B cell (primary cell): ENCODE results near the gene SAMSN1. TPM values are rescaled to one million over a fixed set of nuclear protein-coding genes. Genes with fewer than 3 reads are reported as not detected.

Experiments used
- ATAC-seq: fragments of 200-7000 bp; cut with Tn5 transposase; one replicate; pipeline ENCODE4 v1.10.0; 2021; ENCODE audit warnings: low read depth, mild to moderate bottlenecking, moderate number of reproducible peaks, moderate library complexity
- CTCF ChIA-PET: fragments of 350-600 bp; sonication (Branson Sonifier 250); formaldehyde crosslinking; loops from one replicate; lab custom pipeline; 2021; ENCODE audit warnings: antibody characterized with exemption, inconsistent platforms; lab: Charles Lee
- POLR2A ChIA-PET: fragments of 350-600 bp; sonication (Branson Sonifier 250); formaldehyde crosslinking; loops from one replicate; lab custom pipeline; 2021; ENCODE audit warnings: antibody characterized with exemption; lab: Charles Lee
- DNase-seq: peaks from one replicate; pipeline ENCODE4 v3.0.0; 2013
- H2AFZ ChIP-seq: 2 replicates; pipeline ENCODE4 v1.6.1; 2012; ENCODE audit warnings: mild to moderate bottlenecking, low read depth, low read length; ENCODE audit not compliant: insufficient read depth, poor library complexity, severe bottlenecking
- H3K27ac ChIP-seq, 2 donors: 1 replicate in 1 of 2; 2 replicates in 1 of 2; pipeline ENCODE4 v1.5.1; 2012 to 2013; ENCODE audit warnings: low read length in 2 of 2, mild to moderate bottlenecking in 2 of 2, moderate library complexity in 1 of 2
- H3K27me3 ChIP-seq, 4 experiments: fragments of 200-600 bp in 1 of 4; sonication (generic) in 1 of 4; replicated peaks in 1 of 4; 1 replicate in 2 of 4; 2 replicates in 2 of 4; pipeline versions ENCODE4 v1.6.1 to v1.7.0; 2013 to 2016; ENCODE audit warnings: low read length in 3 of 4, mild to moderate bottlenecking in 2 of 4, mixed read lengths in 1 of 4, moderate library complexity in 1 of 4; ENCODE audit not compliant: insufficient read depth in 4 of 4, control insufficient read depth in 3 of 4; ENCODE audit errors: control extremely low read depth in 1 of 4
- H3K36me3 ChIP-seq, 2 experiments: replicated peaks in 1 of 2; 1 replicate in 1 of 2; 2 replicates in 1 of 2; pipeline versions ENCODE4 v1.6.1 to v1.7.1; 2013; ENCODE audit warnings: low read length in 1 of 2; ENCODE audit not compliant: insufficient read depth in 2 of 2, control insufficient read depth in 1 of 2; ENCODE audit errors: control extremely low read depth in 1 of 2, extremely low read depth in 1 of 2
- H3K4me1 ChIP-seq, 2 donors: fragments of 200-600 bp in 1 of 2; sonication (generic) in 1 of 2; 1 replicate in 1 of 2; 2 replicates in 1 of 2; pipeline versions ENCODE4 v1.5.1 to v1.6.1; 2013 to 2017; ENCODE audit warnings: low read length in 2 of 2; ENCODE audit not compliant: control insufficient read depth in 2 of 2, insufficient read depth in 2 of 2
- H3K4me2 ChIP-seq: replicated peaks from 2 replicates; pipeline ENCODE3; 2012; ENCODE audit warnings: mild to moderate bottlenecking, low read depth, low read length; ENCODE audit not compliant: poor library complexity, severe bottlenecking
- H3K4me3 ChIP-seq, 5 experiments: fragments of 200-600 bp in 1 of 5; sonication (generic) in 1 of 5; 1 replicate in 3 of 5; 2 replicates in 2 of 5; pipeline versions ENCODE4 v1.5.1 to v1.7.0; 2011 to 2016; ENCODE audit warnings: low read length in 4 of 5, mild to moderate bottlenecking in 4 of 5, low read depth in 2 of 5, control low read depth in 1 of 5, moderate library complexity in 1 of 5; ENCODE audit not compliant: insufficient read depth in 1 of 5; ENCODE audit errors: control extremely low read depth in 1 of 5, extremely low read depth in 1 of 5
- H3K79me2 ChIP-seq: fragments of 200-600 bp; sonication (generic); one replicate; pipeline ENCODE4 v1.6.0; 2016; ENCODE audit warnings: low read length; ENCODE audit not compliant: control insufficient read depth, insufficient read depth
- H3K9ac ChIP-seq: fragments of 200-600 bp; sonication (generic); 2 replicates; pipeline ENCODE4 v1.6.1; 2017; ENCODE audit warnings: mild to moderate bottlenecking, low read length, moderate library complexity
- H3K9me3 ChIP-seq, 3 donors: one replicate each; pipeline versions ENCODE4 v1.6.1 to v1.7.1; 2013; ENCODE audit warnings: low read length in 2 of 3; ENCODE audit not compliant: control insufficient read depth in 2 of 3, insufficient read depth in 1 of 3; ENCODE audit errors: control extremely low read depth in 1 of 3
- H4K20me1 ChIP-seq: 2 replicates; pipeline ENCODE4 v1.6.0; 2012; ENCODE audit warnings: mild to moderate bottlenecking, low read length; ENCODE audit not compliant: insufficient read depth, control insufficient read depth, poor library complexity, severe bottlenecking
- H3K27ac Mint-ChIP-seq: one replicate; pipeline ENCODE4 v1.8.0; 2021; ENCODE audit warnings: mixed read lengths
- H3K27me3 Mint-ChIP-seq: one replicate; pipeline ENCODE4 v1.8.0; 2021; ENCODE audit warnings: mixed read lengths
- H3K4me1 Mint-ChIP-seq: one replicate; pipeline ENCODE4 v1.8.0; 2021; ENCODE audit warnings: mixed read lengths
- H3K4me3 Mint-ChIP-seq: one replicate; pipeline ENCODE4 v1.8.0; 2021; ENCODE audit warnings: mixed read lengths
- H3K9me3 Mint-ChIP-seq: one replicate; pipeline ENCODE4 v1.8.0; 2022; ENCODE audit warnings: mixed read lengths; ENCODE audit not compliant: insufficient read depth
- CTCF ChIP-seq: fragments of 200-600 bp; IDR thresholded peaks from one replicate; pipeline ENCODE4 v1.8.0; 2022; ENCODE audit warnings: antibody characterized with exemption, mild to moderate bottlenecking
- EZH2 ChIP-seq: IDR thresholded peaks from 2 replicates; pipeline ENCODE4 v1.6.1; 2012; ENCODE audit warnings: borderline replicate concordance, low read depth, mild to moderate bottlenecking, moderate library complexity, low read length; ENCODE audit not compliant: insufficient read depth, poor library complexity, severe bottlenecking
- WGBS: methylation state at CpG from one replicate; pipeline ENCODE4 v1.1.5; 2013; ENCODE audit warnings: missing lambda C conversion rate; ENCODE audit not compliant: insufficient coverage; 5-methylcytosine and 5-hydroxymethylcytosine counted together
- intact Hi-C: fragments of 100-400 bp; cut with micrococcal nuclease; formaldehyde crosslinking; loops from one replicate; pipeline ENCODE4 v1.10.0; 2022
- polyA plus RNA-seq: library from polyadenylated mRNA; depleted of rRNA; stranded (reverse); fragments of >200 nt; gene quantifications from 2 replicates; pipeline ENCODE4 v1.2.3, GENCODE V29; 2012
- total RNA-seq, 2 donors: library from RNA; stranded (reverse); fragments of 120-200 nt in 1 of 2; gene quantifications; 1 replicate in 1 of 2; 2 replicates in 1 of 2; pipeline versions ENCODE4 v1.2.3 to v1.2.4, GENCODE V29; 2013 to 2022

SAMSN1 gene
- total and polyA plus RNA-seq, 2 donors (not counting 1 experiment from before 2014, with no cell fraction given) = 8.7 to 53.1 TPM

GRCh38 chr21:14543983-14544382 is 2.1 kb downstream of the SAMSN1 start:
- Histone ChIP-seq H3K4me3 (peak overlapping the region in 4 of 5 experiments; percentile 18 to 91 (median 48)), H3K27ac (peak overlapping the region in 1 of 2 donors; percentile 51), H3K4me1 (peaks cover 19 to 29% of the 10 kb centered on the region in 2 donors), H2AFZ (no peak overlapping the region), H3K9ac (peak overlapping the region; percentile 67), H3K36me3 (no peaks in the 10 kb centered on the region), H3K27me3 (no peaks in the 10 kb centered on the region), H4K20me1 (no peaks in the 10 kb centered on the region), H3K79me2 (peaks cover 56% of the 10 kb centered on the region), H3K4me2 (peak overlapping the region; percentile 75), H3K9me3 (no peaks in the 10 kb centered on the region)
- no peak for TF ChIP-seq EZH2
- no peak for TF ChIP-seq CTCF
- no CpG with 5 or more reads among the region's 5 CpGs for WGBS
- ChIA-PET POLR2A (interaction anchor here (1.4 kb wide), 1 partner anchor 9 kb away, joined by 4 read pairs; no protein-coding TSS in a partner anchor), CTCF (interaction anchor here (1.2 to 1.5 kb wide), 2 partner anchors 11 to 194 kb away, joined by 3 to 4 read pairs; no protein-coding TSS in a partner anchor)
- peaks cover 3% of the 10 kb centered on the region for H3K9me3 Mint-ChIP-seq
- no peaks in the 10 kb centered on the region for H3K27me3 Mint-ChIP-seq
- H3K27ac Mint-ChIP-seq = peak overlapping the region; percentile 85
- intact Hi-C loops = loop anchor here (10.0 kb wide), 1 partner anchor 521 kb away; the partner anchor contains the start of gene NRIP1
- DNase-seq = no peak
- H3K4me1 Mint-ChIP-seq = peaks cover 51% of the 10 kb centered on the region
- peak overlapping the region; percentile 96 for H3K4me3 Mint-ChIP-seq
- ATAC-seq = no peak

- Mint-ChIP-seq H3K4me3 (peak overlapping the region; percentile 69), H3K27me3 (no peaks in the 10 kb centered on the region), H3K9me3 (peaks cover 3% of the 10 kb centered on the region), H3K4me1 (peaks cover 56% of the 10 kb centered on the region), H3K27ac (peak overlapping the region; percentile 63)
- Histone ChIP-seq H3K27me3 (no peaks in the 10 kb centered on the region), H3K4me2 (peak overlapping the region; percentile 75), H4K20me1 (no peaks in the 10 kb centered on the region), H3K4me1 (peaks cover 19 to 29% of the 10 kb centered on the region in 2 donors), H2AFZ (peak overlapping the region; percentile 42), H3K79me2 (peaks cover 70% of the 10 kb centered on the region), H3K9ac (peak overlapping the region; percentile 61), H3K27ac (peak overlapping the region; percentile 31 to 88), H3K9me3 (no peaks in the 10 kb centered on the region), H3K36me3 (no peaks in the 10 kb centered on the region), H3K4me3 (peak overlapping the region in 3 of 5 experiments; percentile 11 to 91 (median 47))
- no peak for DNase-seq
- POLR2A ChIA-PET = interaction anchor here (0.5 kb wide), 1 partner anchor 11 kb away, joined by 4 read pairs; no protein-coding TSS in a partner anchor
- TF ChIP-seq CTCF (no peak), EZH2 (no peak)
- CTCF ChIA-PET = interaction anchor here (0.7 to 1.5 kb wide), 3 partner anchors 10 to 195 kb away, joined by 3 to 4 read pairs (median 3); no protein-coding TSS in a partner anchor
- no peak for ATAC-seq
- intact Hi-C loops = loop anchor here (1.0 to 10.0 kb wide), 2 partner anchors 8 to 522 kb away; partner anchors contain the start of gene NRIP1
Observed at GRCh38 chr21:14542638-14543037, 3.5 kb downstream of the SAMSN1 start.
